Stimulated activated CD4-positive, alpha-beta T cell treated with anti-CD3 and anti-CD28 coated beads, Interleukin-1b, Interleukin-23, amount 100 ng/mL, for 48 hours (primary cell): ENCODE measurements around the gene NTSR1.

ENCODE experiments used
- DNase-seq: peaks from one replicate; pipeline ENCODE4 v3.0.0-alpha.2; 2020

The NTSR1 gene

DNA sequence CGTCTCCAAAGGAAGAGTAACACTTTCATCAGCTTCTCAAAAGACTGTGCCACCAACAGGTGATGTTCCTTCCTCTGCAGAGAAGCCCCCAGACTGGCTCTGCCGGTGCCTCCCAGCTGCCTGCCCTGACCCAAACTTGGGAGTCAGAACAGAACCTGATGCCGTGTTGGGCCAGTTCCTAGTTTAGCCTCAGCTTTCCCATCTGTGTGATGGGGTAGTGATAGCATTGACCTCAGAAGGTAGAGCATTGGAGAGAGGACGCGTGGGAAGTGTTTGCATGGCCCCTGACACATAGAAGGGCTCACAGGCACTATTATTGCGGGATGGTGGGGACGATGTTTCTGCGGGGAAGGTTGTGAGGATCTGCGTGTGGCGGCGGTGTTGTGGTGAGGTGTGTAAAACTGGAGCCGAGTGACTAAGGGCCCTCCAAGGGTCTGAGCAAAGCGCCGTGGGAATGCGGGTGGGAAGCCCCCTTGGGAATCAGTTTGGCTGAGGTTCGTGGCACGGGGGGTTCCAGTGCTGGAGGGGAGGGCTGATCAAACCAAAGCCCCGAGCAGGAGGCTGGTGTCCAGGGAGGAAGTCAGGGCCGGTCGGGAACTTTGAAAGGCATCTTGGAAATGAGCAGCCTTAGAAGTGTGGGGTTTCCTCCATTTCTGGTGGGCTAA lies 1.7 kb downstream of the NTSR1 start:
- DNase-seq, result no peak

GRCh38 chr20:62710886-62711702 lies 2.5 kb downstream of the NTSR1 start:
- DNase-seq, result peak; percentile 35

GRCh38 chr20:62711703-62712101 lies 3.1 kb downstream of the NTSR1 start:
- no peak for DNase-seq

GRCh38 chr20:62712606-62713005 lies 4.0 kb downstream of the NTSR1 start:
- DNase-seq, result no peak

- DNase-seq, result no peak
These were observed 5.4 kb downstream of the NTSR1 start for GRCh38 chr20:62714006-62714405.

- no peak for DNase-seq
These were observed 6.2 kb downstream of the NTSR1 start for GRCh38 chr20:62714799-62715198.

DNA sequence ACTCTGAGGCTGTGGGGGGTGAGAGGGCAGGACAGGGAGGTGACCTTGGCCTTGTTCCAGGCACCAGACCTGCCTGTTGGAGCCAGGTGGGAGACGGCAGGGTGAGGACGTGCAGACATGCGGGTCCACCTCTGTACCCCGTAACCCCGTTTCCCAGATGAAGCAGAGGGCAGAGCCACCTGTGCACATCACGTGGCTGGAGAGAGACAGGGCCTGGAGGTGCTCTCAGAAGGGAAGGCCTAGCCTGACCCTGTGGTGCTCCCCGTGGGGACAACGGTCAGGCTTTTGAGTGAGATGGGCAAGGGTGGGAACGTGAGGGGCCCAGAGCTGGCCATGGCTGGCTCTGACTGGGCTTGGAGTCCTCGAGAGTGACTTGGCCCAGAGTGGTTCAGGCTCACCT lies 6.6 kb downstream of the NTSR1 start:
- no peak for DNase-seq

DNA sequence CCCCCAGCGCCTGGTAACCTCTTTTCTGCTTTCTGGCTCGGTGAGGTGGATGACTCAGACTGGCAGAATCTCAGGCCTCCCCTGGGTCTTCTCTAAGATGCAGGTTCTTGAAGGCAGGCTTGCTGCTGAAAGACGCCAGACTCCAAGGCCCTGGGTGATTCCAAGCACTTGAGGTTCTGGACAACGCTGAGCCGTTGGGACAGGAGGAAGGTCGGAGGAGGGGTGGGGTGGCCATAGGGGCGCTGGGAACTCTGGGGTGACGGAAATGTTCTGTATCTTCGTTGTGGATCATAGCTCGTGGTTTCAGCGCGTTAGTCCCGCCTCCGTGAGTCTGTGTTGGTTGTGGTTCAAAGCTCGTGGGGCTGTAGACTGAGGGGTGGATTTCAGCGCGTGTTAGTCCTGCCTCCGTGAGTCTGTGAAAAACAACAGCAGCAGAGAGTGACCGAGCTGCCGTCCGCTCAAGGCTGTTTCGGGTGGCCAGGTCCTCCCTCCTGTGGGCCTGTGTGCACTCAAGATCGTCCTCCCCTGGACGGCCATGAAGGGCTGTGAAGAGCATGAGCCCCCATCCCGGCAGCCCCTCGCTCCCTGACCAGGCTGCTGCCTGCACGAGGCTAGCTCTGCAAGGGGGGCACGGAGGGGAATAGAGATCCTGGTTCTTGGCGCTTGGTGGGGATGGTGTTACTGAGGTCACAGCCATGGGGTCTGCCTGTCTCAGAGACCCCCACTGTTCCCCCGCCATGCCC lies 7.7 kb downstream of the NTSR1 start:
- DNase-seq, result peak; percentile 13

DNA sequence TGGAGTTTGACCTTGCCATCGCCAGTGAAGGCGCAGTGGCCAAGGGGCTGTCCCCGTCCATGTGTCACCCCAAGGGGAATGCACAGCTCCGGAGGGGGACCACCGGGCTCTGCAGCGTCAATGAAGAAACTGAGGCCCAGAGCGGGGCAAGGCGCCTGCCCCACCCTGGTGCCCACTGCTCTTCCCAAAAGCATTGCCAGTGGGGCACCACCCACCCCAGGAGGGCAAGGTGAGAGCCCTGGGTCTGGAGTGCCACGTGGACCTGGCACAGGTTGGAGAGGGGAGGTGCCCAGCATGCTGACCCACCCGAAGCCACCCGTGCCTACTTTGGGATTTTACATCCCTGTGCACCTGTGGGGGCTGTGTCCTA lies 8.3 kb downstream of the NTSR1 start:
- DNase-seq, result no peak

GRCh38 chr20:62717933-62718332 lies 9.3 kb downstream of the NTSR1 start:
- DNase-seq, result no peak

DNA sequence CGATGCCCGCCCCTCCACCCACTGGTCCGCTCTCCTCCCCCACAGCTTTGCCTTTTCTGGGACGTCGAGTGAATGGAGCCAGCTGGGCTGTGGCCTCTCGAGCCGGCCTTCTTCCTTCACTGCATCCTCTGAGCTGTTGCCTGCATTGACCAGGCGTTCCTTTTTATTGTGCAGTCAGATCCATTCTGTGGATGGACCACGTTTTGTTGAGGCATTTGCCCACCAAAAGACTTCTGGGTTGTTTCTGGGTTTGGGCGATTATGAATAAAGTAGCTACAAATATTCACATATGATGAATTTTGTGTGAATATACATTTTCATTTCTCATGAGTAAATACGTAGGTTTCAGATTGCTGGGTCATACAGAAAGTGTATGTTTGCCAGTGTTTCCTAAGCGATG lies 9.9 kb downstream of the NTSR1 start:
- no peak for DNase-seq

DNA sequence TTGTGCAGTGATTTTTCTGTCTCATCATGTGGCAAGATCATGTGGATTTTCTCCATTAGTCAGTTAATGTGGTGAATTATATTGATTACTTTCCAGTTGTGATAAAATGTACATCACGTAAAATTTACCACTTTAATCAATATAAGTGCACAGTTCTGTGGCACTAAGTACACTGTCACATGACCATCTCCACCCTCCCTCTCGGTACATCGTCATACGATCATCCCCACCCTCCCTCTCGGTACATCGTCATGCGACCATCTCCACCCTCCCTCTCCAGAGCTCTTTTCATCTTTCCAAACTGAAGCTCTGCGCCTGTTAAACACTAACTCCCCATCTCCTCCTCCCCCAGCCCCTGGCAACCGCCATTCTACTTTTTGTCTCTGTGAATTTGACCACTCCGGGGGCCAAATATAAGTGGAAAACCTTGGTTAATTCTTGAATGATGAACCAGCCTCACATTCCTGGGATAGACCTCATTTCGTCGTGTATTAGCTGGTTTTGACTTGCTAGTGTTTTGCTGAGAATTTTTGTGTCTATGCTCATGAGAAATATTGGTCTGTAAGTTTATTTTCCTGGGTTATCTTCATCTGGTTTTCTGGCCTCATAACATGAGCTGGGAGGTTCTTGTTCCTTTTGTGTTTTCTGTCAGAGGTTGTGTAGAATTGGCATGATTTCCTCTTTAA lies 10.8 kb downstream of the NTSR1 start:
- DNase-seq, result no peak

GRCh38 chr20:62721511-62722370 lies 13.1 kb downstream of the NTSR1 start:
- no peak for DNase-seq

DNA sequence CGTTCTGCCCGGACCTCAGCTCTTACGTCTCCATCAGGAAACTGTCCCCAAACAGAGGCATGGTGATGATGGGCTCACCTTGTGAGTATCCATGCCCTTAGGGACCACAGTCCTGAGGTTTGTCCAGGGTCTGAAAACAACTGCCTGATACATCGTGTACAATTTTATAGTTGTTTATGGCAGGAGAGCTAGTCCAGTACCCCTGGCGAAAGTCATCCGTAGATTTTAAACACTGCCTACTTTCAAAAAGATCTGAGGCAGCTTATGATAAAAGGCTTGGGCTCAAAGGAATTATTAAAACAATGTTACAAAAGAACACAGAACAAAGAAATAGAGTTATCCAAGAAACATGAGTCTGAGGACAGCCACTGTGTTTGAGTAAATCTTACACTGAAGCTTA lies 14.0 kb downstream of the NTSR1 start:
- no peak for DNase-seq

DNA sequence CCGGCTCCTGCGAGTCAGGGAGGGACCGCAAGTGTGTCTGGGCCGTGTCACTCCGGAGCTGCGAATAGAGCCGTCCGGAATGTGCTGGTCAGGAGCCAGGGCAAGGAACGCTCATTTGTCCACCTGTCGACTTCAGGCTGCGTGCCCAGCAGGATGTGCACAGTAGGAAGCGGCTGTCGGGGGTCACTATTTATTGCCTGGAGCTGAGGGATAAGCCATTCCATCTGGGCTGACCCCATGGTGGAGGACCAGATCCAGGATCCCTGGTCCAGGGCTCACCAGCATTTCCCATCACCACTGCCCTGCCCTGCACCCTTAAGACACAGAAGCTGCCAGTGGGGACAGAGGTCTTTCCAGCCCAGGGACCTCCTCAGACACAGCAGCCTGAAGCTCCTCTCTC lies 14.7 kb downstream of the NTSR1 start:
- DNase-seq, result no peak

- DNase-seq, result no peak
These were observed 15.3 kb downstream of the NTSR1 start for GRCh38 chr20:62723768-62724450.

GRCh38 chr20:62724692-62725595 lies 16.3 kb downstream of the NTSR1 start:
- no peak for DNase-seq

- DNase-seq, result no peak
These were observed 17.1 kb downstream of the NTSR1 start for GRCh38 chr20:62725596-62726268.

GRCh38 chr20:62726276-62726675 lies 17.6 kb downstream of the NTSR1 start:
- no peak for DNase-seq
